HL-60/S4 (cell line): ENCODE data around the gene RNH1.

Experiments used
- in situ Hi-C: fragments of 300-500 bp; cut with MboI; formaldehyde crosslinking; loops from 2 replicates; pipeline ENCODE4 v1.14.3; 2022; ENCODE audit warnings: low sequenced_read_pairs

The RNH1 gene

GRCh38 chr11:501001-501682 lies 5.9 kb downstream of the RNH1 start:
- in situ Hi-C loops = no loop called here

GRCh38 chr11:499201-500076 lies 7.6 kb downstream of the RNH1 start:
- in situ Hi-C loops = no loop called here

- in situ Hi-C loops = no loop called here
These were observed 8.5 kb downstream of the RNH1 start for GRCh38 chr11:498297-499181.

GRCh38 chr11:497565-498296 lies 9.3 kb downstream of the RNH1 start:
- in situ Hi-C loops = no loop called here

- in situ Hi-C loops = no loop called here
These were observed 10.0 kb downstream of the RNH1 start for GRCh38 chr11:496834-497564.

GRCh38 chr11:495537-495931 lies 11.5 kb downstream of the RNH1 start:
- in situ Hi-C loops = no loop called here

- in situ Hi-C loops = no loop called here
These were observed 12.1 kb downstream of the RNH1 start for GRCh38 chr11:494761-495536.

GRCh38 chr11:492427-493226 lies 14.4 kb downstream of the RNH1 start:
- in situ Hi-C loops = no loop called here

- in situ Hi-C loops = no loop called here
These were observed 15.7 kb downstream of the RNH1 start for GRCh38 chr11:491358-491757.

GRCh38 chr11:490930-491260 lies 16.1 kb downstream of the RNH1 start:
- in situ Hi-C loops = no loop called here

GRCh38 chr11:490186-490929 lies 16.7 kb downstream of the RNH1 start:
- in situ Hi-C loops = no loop called here

GRCh38 chr11:489610-490185 lies 17.3 kb downstream of the RNH1 start:
- in situ Hi-C loops = no loop called here

- in situ Hi-C loops = no loop called here
These were observed 18.1 kb downstream of the RNH1 start for GRCh38 chr11:488992-489391.

GRCh38 chr11:488579-488978 lies 18.5 kb downstream of the RNH1 start:
- in situ Hi-C loops = no loop called here

- in situ Hi-C loops = no loop called here
These were observed 19.0 kb downstream of the RNH1 start for GRCh38 chr11:488062-488461.

GRCh38 chr11:487571-488021 lies 19.4 kb downstream of the RNH1 start:
- in situ Hi-C loops = no loop called here

- in situ Hi-C loops = no loop called here
These were observed 20.9 kb downstream of the RNH1 start for GRCh38 chr11:486189-486588.
